ENCODE data around the gene PXN.

The PXN gene

DNA sequence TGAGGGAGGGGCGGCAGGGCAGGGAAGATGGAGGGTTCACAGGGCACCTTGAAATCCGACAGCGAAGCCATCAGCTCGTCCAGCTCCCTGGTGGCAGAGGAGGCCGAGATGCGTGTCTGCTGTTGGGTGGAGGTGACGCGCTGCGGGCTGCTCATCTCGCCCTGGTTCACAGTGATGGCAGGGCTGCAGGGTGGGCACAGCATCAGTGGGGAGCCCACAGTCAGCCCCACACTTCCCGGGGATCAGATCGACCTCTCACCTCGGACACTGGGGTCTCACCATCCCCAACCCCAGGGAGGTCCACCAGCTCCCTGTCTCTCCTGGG, 44.0 kb downstream of the PXN start:
- no peaks in the 10 kb centered on the region for H3K27me3 ChIP-seq (replicated peaks)
- H3K36me3 ChIP-seq (replicated peaks): peaks cover 89% of the 10 kb centered on the region
- TF ChIP-seq, protein P1, sequence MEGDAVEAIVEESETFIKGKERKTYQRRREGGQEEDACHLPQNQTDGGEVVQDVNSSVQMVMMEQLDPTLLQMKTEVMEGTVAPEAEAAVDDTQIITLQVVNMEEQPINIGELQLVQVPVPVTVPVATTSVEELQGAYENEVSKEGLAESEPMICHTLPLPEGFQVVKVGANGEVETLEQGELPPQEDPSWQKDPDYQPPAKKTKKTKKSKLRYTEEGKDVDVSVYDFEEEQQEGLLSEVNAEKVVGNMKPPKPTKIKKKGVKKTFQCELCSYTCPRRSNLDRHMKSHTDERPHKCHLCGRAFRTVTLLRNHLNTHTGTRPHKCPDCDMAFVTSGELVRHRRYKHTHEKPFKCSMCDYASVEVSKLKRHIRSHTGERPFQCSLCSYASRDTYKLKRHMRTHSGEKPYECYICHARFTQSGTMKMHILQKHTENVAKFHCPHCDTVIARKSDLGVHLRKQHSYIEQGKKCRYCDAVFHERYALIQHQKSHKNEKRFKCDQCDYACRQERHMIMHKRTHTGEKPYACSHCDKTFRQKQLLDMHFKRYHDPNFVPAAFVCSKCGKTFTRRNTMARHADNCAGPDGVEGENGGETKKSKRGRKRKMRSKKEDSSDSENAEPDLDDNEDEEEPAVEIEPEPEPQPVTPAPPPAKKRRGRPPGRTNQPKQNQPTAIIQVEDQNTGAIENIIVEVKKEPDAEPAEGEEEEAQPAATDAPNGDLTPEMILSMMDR (IDR thresholded peaks at IDR 0.05; ENCODE audit: low read depth, low read length, missing control alignments): no peak
- H3K4me3 ChIP-seq (ENCODE audit: low read depth, low read length): no peak overlapping the region
- DNase-seq: no peak
- in situ Hi-C loops (cut with HindIII; ENCODE audit: low pct_ligation_motif_present, low sequenced_read_pairs): no loop called here
- no peak overlapping the region for H3K27ac ChIP-seq

DNA sequence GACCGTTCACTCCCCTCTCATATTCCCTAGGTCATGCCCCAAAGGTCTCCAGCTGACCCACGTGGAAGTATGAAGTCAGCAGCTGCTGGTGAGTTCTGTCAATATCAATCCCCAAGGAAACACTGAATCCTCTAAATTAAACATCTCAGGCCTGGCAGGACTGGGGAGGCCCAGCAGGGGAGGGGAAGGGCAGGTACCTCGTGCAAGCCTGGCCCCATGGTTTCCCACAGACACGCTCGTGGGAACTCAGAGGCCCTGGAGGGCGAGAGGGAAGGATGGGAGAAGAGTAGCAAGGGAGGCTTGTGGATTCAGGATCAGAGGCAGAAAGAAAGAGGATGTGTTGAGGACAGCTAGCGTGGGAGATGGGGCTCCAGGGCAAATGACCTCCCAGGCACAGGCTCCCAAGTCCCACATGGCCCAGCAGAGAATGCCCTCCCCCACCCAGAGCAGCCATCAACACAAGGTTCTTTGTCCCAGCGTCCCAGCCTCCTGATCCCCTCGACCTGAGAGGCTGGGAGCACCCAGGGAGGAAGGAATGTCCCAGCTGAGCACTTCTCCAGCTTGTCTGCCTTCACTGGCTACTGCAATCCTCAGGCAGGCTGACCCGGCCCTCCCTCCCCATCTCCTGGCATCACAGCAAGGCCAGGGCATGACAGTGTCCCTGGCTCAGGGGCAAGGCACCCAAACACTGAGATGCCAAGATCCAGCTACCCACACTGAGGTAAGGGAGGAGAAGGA, 44.5 kb downstream of the PXN start:
- in situ Hi-C loops (cut with HindIII; ENCODE audit: low pct_ligation_motif_present, low sequenced_read_pairs): no loop called here
- DNase-seq: no peak
- Histone ChIP-seq H3K27me3 (replicated peaks) (no peaks in the 10 kb centered on the region), H3K27ac (no peak overlapping the region), H3K4me3 (ENCODE audit: low read depth, low read length) (no peak overlapping the region), H3K36me3 (replicated peaks) (peaks cover 89% of the 10 kb centered on the region)
- TF ChIP-seq, protein P1 (IDR thresholded peaks at IDR 0.05; ENCODE audit: low read depth, low read length, missing control alignments): no peak

DNA sequence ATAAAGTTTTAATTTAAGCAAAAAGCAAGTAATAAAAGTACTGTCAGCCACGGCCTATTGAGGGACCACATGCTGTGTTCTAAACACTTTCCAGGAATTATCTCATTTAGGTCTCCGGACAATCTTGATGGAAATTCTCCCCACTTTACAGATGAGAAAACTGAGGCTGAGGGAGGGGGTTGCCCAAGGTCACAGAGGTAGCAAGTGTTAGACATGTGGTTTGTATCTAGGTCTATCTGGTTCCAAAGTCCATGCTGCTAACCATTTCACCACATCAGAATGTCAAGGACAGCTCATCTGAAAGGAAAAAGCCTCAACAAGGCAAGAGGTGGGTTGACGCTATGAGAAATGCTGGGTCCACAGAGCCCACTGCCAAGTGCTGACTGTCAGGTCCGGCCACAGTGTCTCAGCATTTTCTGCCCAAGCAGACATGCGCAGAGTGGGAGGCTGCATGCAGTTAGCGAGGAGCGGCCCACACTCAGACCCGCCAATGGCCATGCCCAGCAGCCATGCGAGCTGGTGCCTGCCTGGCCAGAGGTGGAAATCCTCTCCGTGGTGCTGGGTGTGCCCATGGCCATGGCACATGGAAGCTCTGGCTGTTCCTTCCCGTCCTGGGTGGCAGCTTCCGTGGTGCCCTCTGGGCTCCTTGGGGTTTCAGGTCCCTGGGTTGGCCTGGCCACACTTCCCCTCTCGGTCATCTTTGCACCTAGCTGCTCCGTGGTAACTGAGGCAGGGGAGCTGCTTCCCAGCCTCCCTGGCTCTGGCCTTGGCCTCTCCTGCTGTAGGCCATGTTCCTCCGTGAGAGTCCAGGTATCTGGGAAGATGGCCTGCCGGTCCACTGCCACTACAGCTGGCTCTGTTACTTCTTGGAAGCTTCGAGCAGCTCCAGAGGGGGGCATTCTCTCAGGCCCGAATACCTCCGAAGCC, 46.6 kb downstream of the PXN start:
- DNase-seq: no peak
- Histone ChIP-seq H3K4me3 (ENCODE audit: low read depth, low read length) (no peak overlapping the region), H3K27me3 (replicated peaks) (no peaks in the 10 kb centered on the region), H3K27ac (no peak overlapping the region), H3K36me3 (replicated peaks) (peaks cover 93% of the 10 kb centered on the region)
- TF ChIP-seq, protein P1 (IDR thresholded peaks at IDR 0.05; ENCODE audit: low read depth, low read length, missing control alignments): no peak
- in situ Hi-C loops (cut with HindIII; ENCODE audit: low pct_ligation_motif_present, low sequenced_read_pairs): no loop called here

DNA sequence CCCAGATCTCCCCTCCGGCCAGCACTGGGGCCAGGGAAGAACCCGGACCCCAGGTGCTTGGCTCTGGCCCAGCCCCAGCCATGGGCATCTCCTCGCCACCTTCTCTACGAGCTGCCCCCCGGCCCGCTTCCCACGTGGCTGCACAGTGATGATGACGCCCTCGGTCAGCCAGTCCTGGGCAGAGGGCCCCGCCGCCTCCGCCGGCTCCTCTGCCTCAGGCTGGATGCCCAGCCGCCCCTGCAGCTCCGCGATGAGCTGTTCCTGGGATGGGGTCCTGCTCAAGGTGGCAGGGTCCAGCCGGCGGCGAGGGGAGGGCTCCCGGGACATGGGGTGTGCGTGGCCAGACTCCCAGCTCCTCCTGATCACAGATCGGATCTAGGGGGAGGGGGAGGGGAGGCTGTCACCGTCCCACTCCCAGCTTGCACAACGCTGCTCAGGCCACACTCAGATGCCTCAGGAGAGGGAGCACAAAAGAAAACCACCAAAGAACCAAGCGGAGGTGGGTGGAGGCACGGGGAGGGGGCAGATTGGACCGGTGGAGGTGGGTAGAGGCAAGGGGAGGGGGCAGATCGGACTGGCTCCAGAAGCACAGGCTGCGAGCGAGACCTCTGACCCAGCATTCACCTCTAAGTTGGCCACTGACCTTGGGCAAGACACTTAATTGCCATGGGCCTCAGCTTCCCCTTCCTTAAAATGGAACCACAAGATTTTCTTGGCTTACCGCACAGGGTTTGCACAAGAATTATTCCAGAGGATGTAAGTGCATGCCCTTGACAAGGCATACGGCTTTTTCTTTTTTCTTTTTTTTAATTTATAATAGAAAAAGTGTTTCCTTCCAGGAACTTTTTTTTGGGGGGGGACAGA, 48.6 kb downstream of the PXN start:
- no peak overlapping the region for H3K27ac ChIP-seq
- H3K4me3 ChIP-seq (ENCODE audit: low read depth, low read length): no peak overlapping the region
- in situ Hi-C loops (cut with HindIII; ENCODE audit: low pct_ligation_motif_present, low sequenced_read_pairs): no loop called here
- no peaks in the 10 kb centered on the region for H3K27me3 ChIP-seq (replicated peaks)
- DNase-seq: no peak
- TF ChIP-seq, protein P1 (IDR thresholded peaks at IDR 0.05; ENCODE audit: low read depth, low read length, missing control alignments): no peak
- H3K36me3 ChIP-seq (replicated peaks): peaks cover 94% of the 10 kb centered on the region

DNA sequence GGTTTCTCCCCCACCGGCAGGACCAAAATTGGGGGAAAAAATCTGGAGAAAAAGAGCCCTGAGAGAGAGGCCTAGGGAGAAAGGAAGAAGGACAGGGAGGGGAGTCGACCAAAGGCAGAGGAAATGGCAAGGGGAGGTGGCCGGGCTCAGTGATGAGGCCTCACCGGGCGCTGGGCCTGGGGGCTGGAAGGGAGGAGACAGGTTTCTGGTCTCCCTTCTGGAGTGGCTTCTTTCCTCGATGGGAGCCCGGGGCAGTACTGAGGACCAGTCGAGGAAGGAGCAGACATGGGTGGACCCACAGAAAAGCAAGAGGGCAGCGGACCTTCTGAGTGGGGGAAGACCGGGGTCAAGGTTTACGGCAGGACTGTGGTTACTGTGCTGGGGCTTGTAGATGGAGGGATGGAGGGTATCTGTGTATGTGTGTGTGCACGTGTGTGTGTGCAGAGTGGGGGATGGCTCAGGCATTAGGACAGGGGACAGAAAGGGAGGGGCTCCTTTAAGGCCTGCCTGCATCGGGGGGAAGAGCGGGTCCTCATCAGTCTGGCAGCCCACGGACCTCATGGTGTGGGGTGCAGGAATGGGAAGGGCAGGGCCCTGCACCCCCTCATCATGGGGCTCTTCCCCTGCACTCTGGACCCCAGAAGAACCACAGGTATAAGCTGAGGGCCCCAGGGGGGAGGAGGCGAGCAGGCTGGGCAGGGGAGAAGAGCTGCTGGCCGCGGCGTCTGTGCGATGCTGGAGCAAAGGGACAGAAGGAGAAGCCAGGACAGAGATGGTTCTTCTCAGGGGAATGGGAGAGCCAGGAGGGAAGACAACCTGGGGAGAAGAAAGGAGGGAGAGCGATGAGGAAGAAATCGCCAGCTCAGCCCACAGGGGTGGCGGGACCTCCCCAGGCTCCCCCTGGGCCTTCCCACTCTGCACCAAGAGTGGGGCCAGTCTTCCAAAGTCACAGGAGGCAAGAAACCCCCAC, 49.5 kb downstream of the PXN start:
- no peak for DNase-seq
- Histone ChIP-seq H3K36me3 (replicated peaks) (peaks cover 94% of the 10 kb centered on the region), H3K4me3 (ENCODE audit: low read depth, low read length) (no peak overlapping the region), H3K27me3 (replicated peaks) (no peaks in the 10 kb centered on the region), H3K27ac (no peak overlapping the region)
- TF ChIP-seq, protein P1 (IDR thresholded peaks at IDR 0.05; ENCODE audit: low read depth, low read length, missing control alignments): no peak
- in situ Hi-C loops (cut with HindIII; ENCODE audit: low pct_ligation_motif_present, low sequenced_read_pairs): no loop called here
